SK-N-MC (cell line): ENCODE data around the gene SCGB1C1.

ENCODE experiments used
- EZH2 ChIP-seq: fragments of 200-600 bp; sonication (generic); IDR thresholded peaks from one replicate; pipeline ENCODE4 v1.6.1; 2017; ENCODE audit warnings: antibody characterized with exemption
- FOXP2 ChIP-seq: optimal IDR thresholded peaks from 2 replicates; pipeline ENCODE3; 2011; ENCODE audit warnings: mild to moderate bottlenecking, moderate library complexity; ENCODE audit not compliant: insufficient read depth; ENCODE audit errors: extremely low read length, control extremely low read depth
- POLR2AphosphoS5 ChIP-seq: IDR thresholded peaks from 2 replicates; pipeline ENCODE4 v1.6.1; 2012; ENCODE audit warnings: mild to moderate bottlenecking, low read depth, low read length, borderline replicate concordance

- no peak for TF ChIP-seq EZH2
- TF ChIP-seq POLR2AphosphoS5: no peak
- no peak for TF ChIP-seq FOXP2
Observed at GRCh38 chr11:198236-198806, 5.4 kb downstream of the SCGB1C1 start.
